Measurements from ENCODE around the gene WFDC9. TPM values are rescaled to one million over a fixed set of nuclear protein-coding genes. Genes with fewer than 3 reads are reported as not detected.
"Not testable (repeated sequence)": the region's sequence is repeated elsewhere in the genome, so short reads cannot be mapped to it uniquely, and the experiment has no call there.

Gene WFDC9
- total RNA-seq, 1 experiment from 2014 or later, result not detected

- Histone ChIP-seq H3K9me2 (replicated peaks; ENCODE audit: insufficient read depth, low read length) (no peaks in the 10 kb centered on the region), H3K27ac (ENCODE audit: low read length) (no peak overlapping the region), H3K36me3 (ENCODE audit: insufficient read depth, low read length) (no peaks in the 10 kb centered on the region), H3K4me2 (ENCODE audit: low read depth, low read length, poor library complexity, severe bottlenecking) (no peak overlapping the region), H3K4me1 (ENCODE audit: low read length) (no peaks in the 10 kb centered on the region), H3K27me3 (ENCODE audit: low read length) (no peaks in the 10 kb centered on the region), H3K4me3 (ENCODE audit: low read length) (no peak overlapping the region), H3K9ac (ENCODE audit: low read length) (no peak overlapping the region), H4K20me1 (ENCODE audit: insufficient read depth, low read depth, low read length) (no peaks in the 10 kb centered on the region), H2AFZ (ENCODE audit: low read length) (no peak overlapping the region), H3K9me3 (ENCODE audit: low read length) (no peaks in the 10 kb centered on the region), H3K79me2 (ENCODE audit: low read length) (no peaks in the 10 kb centered on the region)
- DNase-seq, result no peak
Observed at GRCh38 chr20:45646875-45647274, 15.8 kb upstream of the WFDC9 start.

GRCh38 chr20:45645869-45646268, 14.8 kb upstream of the WFDC9 start:
- H2AFZ ChIP-seq (ENCODE audit: low read length); H3K79me2 ChIP-seq (ENCODE audit: low read length); H3K36me3 ChIP-seq (ENCODE audit: insufficient read depth, low read length); H3K27ac ChIP-seq (ENCODE audit: low read length); H3K4me2 ChIP-seq (ENCODE audit: low read depth, low read length, poor library complexity, severe bottlenecking); H3K9ac ChIP-seq (ENCODE audit: low read length); H3K27me3 ChIP-seq (ENCODE audit: low read length); H3K4me1 ChIP-seq (ENCODE audit: low read length); DNase-seq; H4K20me1 ChIP-seq (ENCODE audit: insufficient read depth, low read depth, low read length); H3K4me3 ChIP-seq (ENCODE audit: low read length); H3K9me2 ChIP-seq (replicated peaks; ENCODE audit: insufficient read depth, low read length); H3K9me3 ChIP-seq (ENCODE audit: low read length): not testable (repeated sequence)

DNA sequence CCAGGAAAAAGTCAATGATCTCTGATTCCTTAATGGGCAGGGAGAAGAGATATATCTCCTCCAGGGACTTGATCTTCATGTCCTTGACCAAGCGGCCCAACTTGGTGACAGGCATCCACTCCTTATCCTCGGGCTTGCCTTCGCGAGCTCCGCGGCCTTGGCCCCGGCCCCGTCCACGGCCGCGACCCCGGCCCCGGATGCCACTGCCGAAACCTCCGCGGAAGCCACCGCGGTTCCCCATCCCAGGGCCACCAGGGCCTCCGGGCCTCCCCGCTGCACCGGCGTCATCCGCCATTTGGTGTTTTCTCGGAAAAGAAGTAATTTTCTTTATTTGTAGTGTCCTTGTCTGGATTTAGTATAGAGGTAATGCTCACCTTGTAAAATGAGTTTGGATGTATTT, 10.0 kb upstream of the WFDC9 start:
- DNase-seq; H3K9ac ChIP-seq (ENCODE audit: low read length); H3K27ac ChIP-seq (ENCODE audit: low read length); H4K20me1 ChIP-seq (ENCODE audit: insufficient read depth, low read depth, low read length); H3K27me3 ChIP-seq (ENCODE audit: low read length); H3K4me3 ChIP-seq (ENCODE audit: low read length); H3K4me1 ChIP-seq (ENCODE audit: low read length); H3K9me3 ChIP-seq (ENCODE audit: low read length); H2AFZ ChIP-seq (ENCODE audit: low read length); H3K79me2 ChIP-seq (ENCODE audit: low read length); H3K4me2 ChIP-seq (ENCODE audit: low read depth, low read length, poor library complexity, severe bottlenecking); H3K9me2 ChIP-seq (replicated peaks; ENCODE audit: insufficient read depth, low read length); H3K36me3 ChIP-seq (ENCODE audit: insufficient read depth, low read length): not testable (repeated sequence)

GRCh38 chr20:45639687-45640086, 8.6 kb upstream of the WFDC9 start:
- Histone ChIP-seq H3K4me1 (ENCODE audit: low read length) (no peaks in the 10 kb centered on the region), H3K27ac (ENCODE audit: low read length) (no peak overlapping the region), H3K9ac (ENCODE audit: low read length) (no peak overlapping the region), H3K4me3 (ENCODE audit: low read length) (no peak overlapping the region), H3K4me2 (ENCODE audit: low read depth, low read length, poor library complexity, severe bottlenecking) (no peak overlapping the region), H3K36me3 (ENCODE audit: insufficient read depth, low read length) (no peaks in the 10 kb centered on the region), H3K9me2 (replicated peaks; ENCODE audit: insufficient read depth, low read length) (no peaks in the 10 kb centered on the region), H4K20me1 (ENCODE audit: insufficient read depth, low read depth, low read length) (no peaks in the 10 kb centered on the region), H3K79me2 (ENCODE audit: low read length) (no peaks in the 10 kb centered on the region), H2AFZ (ENCODE audit: low read length) (no peak overlapping the region), H3K9me3 (ENCODE audit: low read length) (no peaks in the 10 kb centered on the region), H3K27me3 (ENCODE audit: low read length) (no peaks in the 10 kb centered on the region)
- no peak for DNase-seq

DNA sequence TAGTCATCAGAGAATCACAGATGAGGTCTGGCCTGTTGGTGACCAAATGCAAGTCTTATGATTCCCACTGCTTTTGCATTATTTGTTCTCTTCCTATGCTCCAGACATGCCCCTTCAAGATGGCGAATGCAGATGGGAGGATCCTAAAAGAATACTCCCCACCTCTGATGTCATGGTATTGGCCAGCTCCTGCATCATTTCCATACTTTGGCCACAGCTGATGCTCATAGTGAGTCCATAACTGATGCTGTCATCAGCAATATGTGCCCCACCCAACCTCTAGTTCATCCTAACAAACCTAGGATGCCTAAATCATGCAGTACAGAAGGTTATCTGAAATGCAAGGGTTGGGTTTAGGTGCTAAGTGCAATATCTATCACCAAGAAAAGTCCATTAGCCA, 5.4 kb upstream of the WFDC9 start:
- no peaks in the 10 kb centered on the region for H3K79me2 ChIP-seq (ENCODE audit: low read length)
- H3K9me2 ChIP-seq (replicated peaks; ENCODE audit: insufficient read depth, low read length), result no peaks in the 10 kb centered on the region
- DNase-seq, result no peak
- H2AFZ ChIP-seq (ENCODE audit: low read length), result no peak overlapping the region
- no peaks in the 10 kb centered on the region for H3K27me3 ChIP-seq (ENCODE audit: low read length)
- H3K27ac ChIP-seq (ENCODE audit: low read length), result no peak overlapping the region
- H3K9ac ChIP-seq (ENCODE audit: low read length), result no peak overlapping the region
- H4K20me1 ChIP-seq (ENCODE audit: insufficient read depth, low read depth, low read length), result no peaks in the 10 kb centered on the region
- H3K4me2 ChIP-seq (ENCODE audit: low read depth, low read length, poor library complexity, severe bottlenecking), result no peak overlapping the region
- H3K9me3 ChIP-seq (ENCODE audit: low read length), result no peaks in the 10 kb centered on the region
- H3K4me1 ChIP-seq (ENCODE audit: low read length), result no peaks in the 10 kb centered on the region
- no peak overlapping the region for H3K4me3 ChIP-seq (ENCODE audit: low read length)
- H3K36me3 ChIP-seq (ENCODE audit: insufficient read depth, low read length), result no peaks in the 10 kb centered on the region

- DNase-seq, result no peak
- Histone ChIP-seq H3K27ac (ENCODE audit: low read length) (no peak overlapping the region), H3K79me2 (ENCODE audit: low read length) (no peaks in the 10 kb centered on the region), H3K36me3 (ENCODE audit: insufficient read depth, low read length) (no peaks in the 10 kb centered on the region), H3K9ac (ENCODE audit: low read length) (no peak overlapping the region), H3K4me1 (ENCODE audit: low read length) (no peaks in the 10 kb centered on the region), H4K20me1 (ENCODE audit: insufficient read depth, low read depth, low read length) (no peaks in the 10 kb centered on the region), H3K4me2 (ENCODE audit: low read depth, low read length, poor library complexity, severe bottlenecking) (no peak overlapping the region), H3K9me3 (ENCODE audit: low read length) (no peaks in the 10 kb centered on the region), H3K4me3 (ENCODE audit: low read length) (no peak overlapping the region), H3K27me3 (ENCODE audit: low read length) (no peaks in the 10 kb centered on the region), H3K9me2 (replicated peaks; ENCODE audit: insufficient read depth, low read length) (no peaks in the 10 kb centered on the region), H2AFZ (ENCODE audit: low read length) (no peak overlapping the region)
Observed at GRCh38 chr20:45630371-45630770, 713 bp downstream of the WFDC9 start.

GRCh38 chr20:45629496-45630100, 1.5 kb downstream of the WFDC9 start, which contains the start of gene WFDC10A:
TSS of gene WFDC10A (plus strand) at chr20:45629739. CDS start at chr20:45629814, 75 bp downstream.
- Histone ChIP-seq H3K36me3 (ENCODE audit: insufficient read depth, low read length) (no peaks in the 10 kb centered on the region), H3K9me3 (ENCODE audit: low read length) (no peaks in the 10 kb centered on the region), H3K27ac (ENCODE audit: low read length) (no peak within 1 kb of the TSS), H3K4me3 (ENCODE audit: low read length) (no peak within 1 kb of the TSS), H3K9me2 (replicated peaks; ENCODE audit: insufficient read depth, low read length) (no peaks in the 10 kb centered on the region), H3K4me1 (ENCODE audit: low read length) (no peaks in the 10 kb centered on the region), H3K27me3 (ENCODE audit: low read length) (no peaks in the 10 kb centered on the region), H4K20me1 (ENCODE audit: insufficient read depth, low read depth, low read length) (no peaks in the 10 kb centered on the region), H3K4me2 (ENCODE audit: low read depth, low read length, poor library complexity, severe bottlenecking) (no peak within 1 kb of the TSS), H3K9ac (ENCODE audit: low read length) (no peak within 1 kb of the TSS), H2AFZ (ENCODE audit: low read length) (no peak within 1 kb of the TSS), H3K79me2 (ENCODE audit: low read length) (no peaks in the 10 kb centered on the region)
- DNase-seq, result peak; percentile 75

DNA sequence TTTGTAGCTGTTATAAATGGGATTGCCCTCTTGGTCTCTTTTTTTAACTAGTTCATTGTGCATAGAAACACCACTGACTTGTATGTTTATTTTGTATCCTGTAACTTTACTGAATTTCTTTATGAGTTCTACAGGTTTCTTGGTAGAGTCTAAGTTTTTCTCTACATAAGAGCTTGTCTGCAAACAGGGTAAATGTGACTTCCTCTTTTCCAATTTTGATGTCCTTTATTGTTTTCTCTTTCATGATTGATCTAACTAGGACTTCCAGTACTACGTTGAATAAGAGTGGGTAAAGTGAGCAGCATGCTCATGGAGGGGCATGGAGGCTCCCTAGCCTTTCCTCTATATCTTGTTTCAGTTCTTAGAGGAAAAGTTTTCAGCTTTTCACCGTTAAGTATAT, 4.5 kb downstream of the WFDC9 start:
- Histone ChIP-seq H3K4me2 (ENCODE audit: low read depth, low read length, poor library complexity, severe bottlenecking) (no peak overlapping the region), H3K4me3 (ENCODE audit: low read length) (no peak overlapping the region), H3K9ac (ENCODE audit: low read length) (no peak overlapping the region), H4K20me1 (ENCODE audit: insufficient read depth, low read depth, low read length) (no peaks in the 10 kb centered on the region), H3K9me3 (ENCODE audit: low read length) (no peaks in the 10 kb centered on the region), H3K9me2 (replicated peaks; ENCODE audit: insufficient read depth, low read length) (no peaks in the 10 kb centered on the region), H2AFZ (ENCODE audit: low read length) (no peak overlapping the region), H3K27me3 (ENCODE audit: low read length) (no peaks in the 10 kb centered on the region), H3K27ac (ENCODE audit: low read length) (no peak overlapping the region), H3K36me3 (ENCODE audit: insufficient read depth, low read length) (no peaks in the 10 kb centered on the region), H3K79me2 (ENCODE audit: low read length) (no peaks in the 10 kb centered on the region), H3K4me1 (ENCODE audit: low read length) (no peaks in the 10 kb centered on the region)
- no peak for DNase-seq

DNA sequence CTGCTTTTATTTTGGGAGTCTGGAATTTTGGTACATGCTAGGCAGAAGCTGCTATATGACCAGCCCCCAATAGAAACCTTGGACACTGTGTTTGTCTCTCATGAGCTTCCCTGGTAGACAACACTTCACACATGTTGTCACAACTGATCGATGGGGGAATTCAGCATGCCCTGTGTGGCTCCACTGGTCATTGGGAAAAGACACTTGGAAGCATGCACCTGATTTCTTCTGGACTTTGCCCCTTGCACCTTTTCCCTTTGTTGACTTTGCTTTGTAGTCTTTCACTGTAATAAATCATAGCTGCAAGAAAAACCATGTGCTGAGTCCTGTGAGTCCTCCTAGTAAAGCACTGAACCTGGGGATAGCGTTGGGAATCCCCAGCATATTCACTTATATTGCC, 9.5 kb downstream of the WFDC9 start:
- Histone ChIP-seq H3K4me3 (ENCODE audit: low read length) (no peak overlapping the region), H3K9me2 (replicated peaks; ENCODE audit: insufficient read depth, low read length) (no peaks in the 10 kb centered on the region), H3K9me3 (ENCODE audit: low read length) (no peaks in the 10 kb centered on the region), H2AFZ (ENCODE audit: low read length) (no peak overlapping the region), H3K27me3 (ENCODE audit: low read length) (no peaks in the 10 kb centered on the region), H3K79me2 (ENCODE audit: low read length) (no peaks in the 10 kb centered on the region), H3K27ac (ENCODE audit: low read length) (no peak overlapping the region), H3K36me3 (ENCODE audit: insufficient read depth, low read length) (no peaks in the 10 kb centered on the region), H3K9ac (ENCODE audit: low read length) (no peak overlapping the region), H4K20me1 (ENCODE audit: insufficient read depth, low read depth, low read length) (no peaks in the 10 kb centered on the region), H3K4me2 (ENCODE audit: low read depth, low read length, poor library complexity, severe bottlenecking) (no peak overlapping the region), H3K4me1 (ENCODE audit: low read length) (no peaks in the 10 kb centered on the region)
- DNase-seq, result no peak
